ENCODE data around the gene SLC16A11. TPM values are rescaled to one million over a fixed set of nuclear protein-coding genes. Genes with fewer than 3 reads are reported as not detected.

The SLC16A11 gene
- total and polyA plus RNA-seq, 9 of the 15 experiments (the other 6 are each of a cell fraction or from before 2014, with no cell fraction given) = not detected

- TF ChIP-seq ZBED1 (IDR thresholded peaks at IDR 0.05) = peak; percentile 13; the same call in 1 of the 2 replicates
- no peak for TF ChIP-seq HDAC6 (IDR thresholded peaks at IDR 0.05; ENCODE audit: low read depth, low read length)
- peak; percentile 94 for TF ChIP-seq MTA1 (IDR thresholded peaks at IDR 0.05; ENCODE audit: borderline replicate concordance)
- no peak for TF ChIP-seq JUNB (CRISPR knock-in tag; conservative IDR thresholded peaks at IDR 0.05)
- TF ChIP-seq CBX3 (IDR thresholded peaks at IDR 0.05; ENCODE audit: borderline replicate concordance in 1 of 2, low read length in 2 of 2) = 0 out of 3 replicates have a peak, but pooled peaks of 1 of the 2 experiments have one; percentile 12
- TF ChIP-seq, protein P1, sequence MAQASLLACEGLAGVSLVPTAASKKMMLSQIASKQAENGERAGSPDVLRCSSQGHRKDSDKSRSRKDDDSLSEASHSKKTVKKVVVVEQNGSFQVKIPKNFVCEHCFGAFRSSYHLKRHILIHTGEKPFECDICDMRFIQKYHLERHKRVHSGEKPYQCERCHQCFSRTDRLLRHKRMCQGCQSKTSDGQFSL (CRISPR knock-in tag; IDR thresholded peaks at IDR 0.05) = peak; percentile 71
- TF ChIP-seq, protein P1 (tag; IDR thresholded peaks at IDR 0.05) = 0 out of 4 replicates have a peak, but pooled peaks of 1 of the 2 experiments have one; percentile 33
- no peak for TF ChIP-seq ZNF217 (CRISPR knock-in tag; IDR thresholded peaks at IDR 0.05)
- TF ChIP-seq FOXJ2 (tag; IDR thresholded peaks at IDR 0.05) = peak; percentile 60; the same call in 1 of the 2 replicates
- peak; percentile 52; the same call in 1 of the 2 replicates for TF ChIP-seq ZNF263 (CRISPR knock-in tag; IDR thresholded peaks at IDR 0.05; ENCODE audit: borderline replicate concordance)
- no peak for TF ChIP-seq ZNF766 (CRISPR knock-in tag; conservative IDR thresholded peaks at IDR 0.05)
- TF ChIP-seq TARDBP (IDR thresholded peaks at IDR 0.05) = peak; percentile 98
- no peak for TF ChIP-seq TSHZ1 (CRISPR knock-in tag; IDR thresholded peaks at IDR 0.05)
- TF ChIP-seq NUFIP1 (IDR thresholded peaks at IDR 0.05; ENCODE audit: partially characterized antibody) = no peak
- TF ChIP-seq GTF2E2 (tag; IDR thresholded peaks at IDR 0.05) = peak; percentile 60; the same call in 1 of the 2 replicates
- peak; percentile 67; the same call in 1 of the 2 replicates for TF ChIP-seq ARID4B (CRISPR knock-in tag; IDR thresholded peaks at IDR 0.05)
- TF ChIP-seq JUN (IDR thresholded peaks at IDR 0.05; ENCODE audit: borderline replicate concordance, low read depth, low read length) = peak; percentile 68
- no peak for TF ChIP-seq JUN (CRISPR knock-in tag; IDR thresholded peaks at IDR 0.05; ENCODE audit: borderline replicate concordance)
- TF ChIP-seq HMGN3 (IDR thresholded peaks at IDR 0.05; ENCODE audit: borderline replicate concordance, extremely low read depth, insufficient read length, low read depth, low read length) = peak; percentile 51
- TF ChIP-seq HMG20A (CRISPR knock-in tag; conservative IDR thresholded peaks at IDR 0.05) = no peak
These were observed 29.5 kb downstream of the SLC16A11 start (continued) for GRCh38 chr17:7014261-7014994.
